ENCODE data around the gene RNF5. TPM values are rescaled to one million over a fixed set of nuclear protein-coding genes. Genes with fewer than 3 reads are reported as not detected.

The RNF5 gene
- total and polyA plus RNA-seq, 9 of the 15 experiments (the other 6 are each of a cell fraction or from before 2014, with no cell fraction given): 62.2 to 245 (median 129) TPM

GRCh38 chr6:32167761-32168262 lies 10.4 kb upstream of the RNF5 start (continued):
- TF ChIP-seq RNF219 (CRISPR knock-in tag; IDR thresholded peaks at IDR 0.05) (0 out of 2 replicates have a peak, but pooled peaks have one; percentile 58), ZNF668 (CRISPR knock-in tag; IDR thresholded peaks at IDR 0.05) (0 out of 2 replicates have a peak, but pooled peaks have one; percentile 18), ZNF740 (CRISPR knock-in tag; IDR thresholded peaks at IDR 0.05) (no peak), ZNF740 (tag; IDR thresholded peaks at IDR 0.05) (no peak; a peak in 1 of 4 replicates), SLC30A9 (CRISPR knock-in tag; IDR thresholded peaks at IDR 0.05) (no peak), YY1 (IDR thresholded peaks at IDR 0.05; ENCODE audit: borderline replicate concordance in 1 of 3, control insufficient read depth in 1 of 3, extremely low read depth in 1 of 3, insufficient read depth in 3 of 3, insufficient read length in 1 of 3, insufficient replicate concordance in 2 of 3, low read depth in 1 of 3, low read length in 2 of 3) (peak in 1 of 3 experiments; percentile 48), SRF (CRISPR knock-in tag; IDR thresholded peaks at IDR 0.05) (0 out of 4 replicates have a peak, but pooled peaks of 1 of the 2 experiments have one; percentile 14), ZFP1 (CRISPR knock-in tag; IDR thresholded peaks at IDR 0.05) (no peak), SMARCA4 (IDR thresholded peaks at IDR 0.05) (peak; percentile 97), MAFG (tag; conservative IDR thresholded peaks at IDR 0.05) (peak; percentile 62), SMARCE1 (IDR thresholded peaks at IDR 0.05) (peak; percentile 94), BDP1 (IDR thresholded peaks at IDR 0.05; ENCODE audit: insufficient read depth, insufficient read length) (no peak), DDX20 (tag; IDR thresholded peaks at IDR 0.05; ENCODE audit: low read depth) (no peak), ELF1 (tag; IDR thresholded peaks at IDR 0.05) (no peak), WHSC1 (IDR thresholded peaks at IDR 0.05; ENCODE audit: low read length) (no peak), SAP30 (IDR thresholded peaks at IDR 0.05; ENCODE audit: borderline replicate concordance, insufficient read depth, low read depth, low read length, poor library complexity, severe bottlenecking) (no peak), SMARCC2 (IDR thresholded peaks at IDR 0.05; ENCODE audit: low read depth) (peak; percentile 90), HDAC6 (IDR thresholded peaks at IDR 0.05; ENCODE audit: low read depth, low read length) (no peak), ZNF140 (CRISPR knock-in tag; IDR thresholded peaks at IDR 0.05) (no peak)
- TF ChIP-seq, protein P1, sequence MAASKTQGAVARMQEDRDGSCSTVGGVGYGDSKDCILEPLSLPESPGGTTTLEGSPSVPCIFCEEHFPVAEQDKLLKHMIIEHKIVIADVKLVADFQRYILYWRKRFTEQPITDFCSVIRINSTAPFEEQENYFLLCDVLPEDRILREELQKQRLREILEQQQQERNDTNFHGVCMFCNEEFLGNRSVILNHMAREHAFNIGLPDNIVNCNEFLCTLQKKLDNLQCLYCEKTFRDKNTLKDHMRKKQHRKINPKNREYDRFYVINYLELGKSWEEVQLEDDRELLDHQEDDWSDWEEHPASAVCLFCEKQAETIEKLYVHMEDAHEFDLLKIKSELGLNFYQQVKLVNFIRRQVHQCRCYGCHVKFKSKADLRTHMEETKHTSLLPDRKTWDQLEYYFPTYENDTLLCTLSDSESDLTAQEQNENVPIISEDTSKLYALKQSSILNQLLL (CRISPR knock-in tag; IDR thresholded peaks at IDR 0.05; ENCODE audit: borderline replicate concordance): no peak

All from K562 (cell line).